Glomerular visceral epithelial cell (primary cell): Measurements from ENCODE around the gene COL9A3.

Experiments
- DNase-seq: peaks from one replicate; pipeline ENCODE4 v3.0.0-alpha.2; 2016; ENCODE audit errors: extremely low spot score

The COL9A3 gene

DNA sequence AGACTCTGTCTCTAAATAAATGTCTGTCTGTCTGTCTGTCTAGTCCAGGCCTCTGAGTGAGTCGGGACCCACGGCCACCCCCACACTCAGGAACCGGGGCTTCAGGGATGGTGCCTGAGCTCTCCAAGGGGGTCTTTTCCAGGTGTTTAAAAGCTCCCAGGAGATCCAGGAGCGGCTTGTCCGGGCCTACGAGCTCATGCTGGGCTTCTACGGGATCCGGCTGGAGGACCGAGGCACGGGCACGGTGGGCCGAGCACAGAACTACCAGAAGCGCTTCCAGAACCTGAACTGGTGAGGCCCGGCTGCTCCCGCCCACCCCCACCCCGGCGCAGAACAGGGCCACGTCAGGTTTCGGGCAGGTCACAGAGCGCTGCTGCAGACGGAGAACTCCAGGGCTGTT, 5.5 kb upstream of the COL9A3 start:
- no peak for DNase-seq

DNA sequence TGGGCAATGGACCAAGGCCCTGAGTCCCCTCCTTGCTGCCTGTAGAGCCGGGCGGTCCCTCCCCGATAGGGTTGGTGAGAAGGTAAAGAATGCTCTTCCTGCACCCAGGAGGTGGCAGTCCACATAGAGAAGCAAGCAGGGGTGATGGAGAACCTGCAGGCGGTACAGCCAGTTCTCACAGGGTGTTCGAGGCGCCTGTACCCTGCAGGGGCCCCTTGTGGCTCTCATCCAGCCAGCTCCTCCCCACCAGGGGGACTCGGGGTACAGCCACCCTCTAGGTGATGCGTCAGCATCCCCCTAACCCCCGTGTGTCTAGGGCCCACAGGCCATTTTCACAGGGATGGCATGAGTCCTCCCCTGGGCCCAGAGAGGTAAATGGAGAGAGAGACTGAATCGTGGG, 5.1 kb upstream of the COL9A3 start:
- no peak for DNase-seq

DNA sequence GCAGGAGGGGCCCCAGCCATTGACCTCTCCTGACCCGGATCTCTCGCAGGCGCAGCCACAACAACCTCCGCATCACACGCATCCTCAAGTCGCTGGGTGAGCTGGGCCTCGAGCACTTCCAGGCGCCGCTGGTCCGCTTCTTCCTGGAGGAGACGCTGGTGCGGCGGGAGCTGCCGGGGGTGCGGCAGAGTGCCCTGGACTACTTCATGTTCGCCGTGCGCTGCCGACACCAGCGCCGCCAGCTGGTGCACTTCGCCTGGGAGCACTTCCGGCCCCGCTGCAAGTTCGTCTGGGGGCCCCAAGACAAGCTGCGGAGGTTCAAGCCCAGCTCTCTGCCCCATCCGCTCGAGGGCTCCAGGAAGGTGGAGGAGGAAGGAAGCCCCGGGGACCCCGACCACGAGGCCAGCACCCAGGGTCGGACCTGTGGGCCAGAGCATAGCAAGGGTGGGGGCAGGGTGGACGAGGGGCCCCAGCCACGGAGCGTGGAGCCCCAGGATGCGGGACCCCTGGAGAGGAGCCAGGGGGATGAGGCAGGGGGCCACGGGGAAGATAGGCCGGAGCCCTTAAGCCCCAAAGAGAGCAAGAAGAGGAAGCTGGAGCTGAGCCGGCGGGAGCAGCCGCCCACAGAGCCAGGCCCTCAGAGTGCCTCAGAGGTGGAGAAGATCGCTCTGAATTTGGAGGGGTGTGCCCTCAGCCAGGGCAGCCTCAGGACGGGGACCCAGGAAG, 4.5 kb upstream of the COL9A3 start:
- no peak for DNase-seq

GRCh38 chr20:62812907-62813200, 4.0 kb upstream of the COL9A3 start:
- DNase-seq = no peak

DNA sequence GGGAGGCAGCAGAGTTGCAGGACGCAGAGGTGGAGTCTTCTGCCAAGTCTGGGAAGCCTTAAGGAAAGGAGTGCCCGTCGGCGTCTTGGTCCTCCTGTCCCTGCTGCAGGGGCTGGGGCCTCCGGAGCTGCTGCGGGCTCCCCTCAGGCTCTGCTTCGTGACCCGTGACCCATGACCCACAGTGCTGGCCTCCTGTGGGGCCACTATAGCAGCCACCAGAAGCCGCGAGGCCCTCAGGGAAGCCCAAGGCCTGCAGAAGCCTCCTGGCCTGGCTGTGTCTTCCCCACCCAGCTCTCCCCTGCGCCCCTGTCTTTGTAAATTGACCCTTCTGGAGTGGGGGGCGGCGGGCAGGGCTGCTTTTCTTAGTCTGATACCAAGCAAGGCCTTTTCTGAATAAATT, 3.3 kb upstream of the COL9A3 start:
- DNase-seq = no peak

DNA sequence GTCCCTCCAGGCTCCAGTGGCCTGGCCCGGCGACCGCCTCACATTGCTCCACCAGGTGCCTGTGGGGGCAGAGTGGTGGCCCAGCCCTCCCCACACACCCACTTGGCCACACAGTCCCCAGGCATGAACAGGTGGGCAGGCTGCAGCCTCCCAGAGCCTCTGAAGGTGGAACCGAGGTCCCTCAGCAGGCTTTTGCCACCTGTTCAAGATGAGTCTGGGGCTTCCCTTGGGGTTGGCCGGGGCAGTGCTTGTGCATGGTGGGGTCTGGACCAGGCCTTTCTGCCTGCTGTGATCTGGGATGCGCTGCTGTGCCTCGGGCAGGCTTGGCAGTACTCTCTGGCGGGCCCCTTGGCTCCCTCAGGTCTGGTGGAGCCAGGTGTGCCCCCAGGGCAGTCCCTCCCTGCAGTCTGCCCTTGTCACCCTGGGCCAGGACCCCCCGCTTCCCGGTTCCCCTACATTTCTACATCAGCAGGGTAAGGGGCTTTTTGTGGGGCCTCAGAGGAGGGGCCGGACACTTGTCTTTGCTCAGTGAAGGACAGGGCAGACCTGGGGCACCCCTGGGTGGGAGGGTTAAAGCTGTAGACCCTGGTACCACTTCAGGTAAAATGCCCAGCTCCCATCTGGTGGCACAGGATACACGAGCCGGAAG, 2.7 kb upstream of the COL9A3 start:
- no peak for DNase-seq

- DNase-seq = no peak
Measured at GRCh38 chr20:62814709-62815065, 2.2 kb upstream of the COL9A3 start.

- peak; percentile 57 for DNase-seq
Measured at GRCh38 chr20:62815066-62815991, 1.5 kb upstream of the COL9A3 start.

- DNase-seq = no peak
Measured at GRCh38 chr20:62816031-62816883, 593 bp upstream of the COL9A3 start.

GRCh38 chr20:62817975-62818591, 1.2 kb downstream of the COL9A3 start:
- DNase-seq = no peak

DNA sequence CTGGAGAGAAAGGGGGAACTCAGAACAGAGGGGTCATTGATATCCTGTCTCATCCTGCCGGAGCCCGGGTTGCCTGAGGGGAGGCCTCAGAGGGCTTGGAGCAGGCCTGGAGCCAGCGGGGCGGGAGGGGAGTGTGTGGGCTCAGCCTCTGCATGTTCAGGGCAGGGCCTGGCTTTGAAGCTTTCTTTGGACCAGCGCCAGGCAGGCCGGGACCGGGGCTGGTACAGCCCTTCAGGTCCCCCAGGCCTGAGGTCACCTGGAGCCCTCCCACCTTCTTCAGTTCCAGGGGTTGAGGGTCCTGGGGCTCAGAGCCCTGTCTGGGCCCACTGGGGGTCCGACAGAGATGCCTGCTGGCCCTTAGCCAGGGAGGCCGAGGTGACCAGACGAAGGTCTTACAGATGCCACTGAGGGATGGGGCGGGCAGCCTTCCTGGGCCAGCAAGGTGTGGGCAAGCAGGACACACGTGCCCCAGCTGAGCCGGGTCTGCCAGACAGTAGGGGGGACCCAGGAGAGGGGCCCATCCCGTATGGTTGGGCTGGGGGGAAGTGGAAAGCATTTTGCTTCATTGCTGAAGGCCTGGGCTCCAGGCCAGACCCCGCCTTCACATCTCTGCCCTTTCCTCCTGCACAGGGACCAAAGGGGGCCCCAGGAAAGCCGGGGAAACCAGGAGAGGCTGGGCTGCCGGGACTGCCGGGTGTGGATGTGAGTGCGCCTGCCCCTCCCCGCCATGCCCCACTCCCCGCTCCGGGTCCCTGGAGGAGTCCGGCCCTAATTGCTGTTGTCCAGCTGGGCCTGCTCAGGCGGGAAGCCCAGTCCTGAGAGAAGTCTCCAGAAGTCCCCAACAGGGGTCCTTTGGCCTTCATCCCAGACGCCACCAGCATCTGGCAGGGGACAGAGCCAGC, 2.0 kb downstream of the COL9A3 start:
- DNase-seq = peak; percentile 75

DNA sequence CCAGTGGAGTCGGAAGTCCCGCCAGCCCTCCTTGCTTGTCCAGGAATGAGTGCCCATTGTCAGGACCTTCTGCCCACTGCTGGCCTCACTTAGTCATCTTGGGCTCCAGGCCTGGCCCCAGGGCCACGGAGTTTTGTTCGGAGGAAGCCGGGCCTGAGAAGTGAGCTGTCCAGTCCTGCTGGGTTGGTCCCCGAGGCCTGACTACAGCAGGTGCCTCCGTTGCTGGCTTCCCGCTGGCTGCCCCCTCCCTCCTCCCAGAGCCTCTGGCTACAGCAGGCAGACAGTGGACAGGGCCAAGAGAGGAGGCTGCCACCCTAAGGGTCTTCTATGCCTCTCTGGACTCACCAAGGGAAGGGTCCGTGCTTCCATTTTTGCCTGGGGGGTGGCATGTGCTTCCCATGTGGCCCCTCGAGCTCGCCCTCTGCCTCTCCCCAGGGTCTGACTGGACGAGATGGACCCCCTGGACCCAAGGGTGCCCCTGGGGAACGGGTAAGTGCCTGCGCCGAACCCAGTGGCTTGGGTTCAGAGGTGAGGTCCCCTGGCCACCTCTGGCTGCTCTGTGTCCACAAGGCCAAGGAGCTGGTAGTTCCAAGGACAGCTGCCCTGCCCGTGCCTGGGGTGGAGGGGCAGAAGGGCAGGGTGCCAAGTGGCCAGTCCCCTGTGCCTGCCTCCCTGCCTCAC, 2.8 kb downstream of the COL9A3 start:
- DNase-seq = no peak

- no peak for DNase-seq
Measured at GRCh38 chr20:62820208-62820961, 3.5 kb downstream of the COL9A3 start.

GRCh38 chr20:62820962-62821725, 4.3 kb downstream of the COL9A3 start:
- DNase-seq = no peak

DNA sequence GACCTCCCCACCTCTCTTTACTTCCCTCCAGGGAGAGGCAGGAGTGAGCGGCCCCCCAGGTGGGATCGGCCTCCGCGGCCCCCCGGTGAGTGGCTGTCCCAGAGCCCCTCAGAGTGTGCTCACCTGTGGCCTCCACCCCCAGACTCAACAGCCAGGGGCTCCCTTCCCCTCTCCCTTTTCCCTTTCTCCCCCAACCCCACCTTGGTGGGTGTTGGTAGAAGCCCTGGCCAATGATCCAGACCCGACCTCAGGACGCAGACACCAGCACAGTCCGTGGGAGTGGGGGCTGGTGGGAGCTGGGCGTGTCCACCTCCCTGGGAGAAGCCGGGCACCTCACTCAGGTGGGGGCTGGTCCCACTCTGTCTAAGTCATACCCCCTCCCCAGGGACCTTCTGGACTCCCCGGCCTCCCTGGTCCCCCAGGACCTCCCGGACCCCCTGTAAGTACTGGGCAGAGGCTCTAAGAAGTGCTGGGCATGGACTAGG, 4.9 kb downstream of the COL9A3 start:
- no peak for DNase-seq

DNA sequence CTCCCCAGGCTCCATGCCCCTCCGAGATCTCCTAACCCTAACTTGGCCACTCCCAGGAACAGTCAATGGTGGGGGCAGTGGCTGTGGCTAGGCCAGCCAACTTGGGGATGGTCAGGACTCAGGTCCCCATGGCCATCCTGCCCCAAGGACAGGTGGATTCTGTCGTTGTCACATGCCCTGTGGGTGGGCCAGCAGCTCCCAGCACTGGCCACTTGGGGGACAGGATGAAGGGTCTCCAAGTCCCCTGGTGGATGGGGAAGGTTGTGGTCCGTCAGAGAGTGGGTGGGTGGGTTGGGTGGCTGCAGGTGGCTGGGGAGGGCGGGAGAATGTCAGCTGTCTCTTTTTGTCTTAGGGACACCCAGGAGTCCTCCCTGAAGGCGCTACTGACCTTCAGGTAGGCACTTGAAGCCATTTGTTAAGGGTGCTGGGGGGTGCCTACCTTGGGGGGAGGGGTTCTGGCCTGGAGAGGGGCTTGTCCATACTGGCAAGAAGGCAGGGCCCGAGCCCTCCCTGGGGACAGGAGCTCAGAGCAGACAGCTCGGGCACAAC, 5.5 kb downstream of the COL9A3 start:
- no peak for DNase-seq

DNA sequence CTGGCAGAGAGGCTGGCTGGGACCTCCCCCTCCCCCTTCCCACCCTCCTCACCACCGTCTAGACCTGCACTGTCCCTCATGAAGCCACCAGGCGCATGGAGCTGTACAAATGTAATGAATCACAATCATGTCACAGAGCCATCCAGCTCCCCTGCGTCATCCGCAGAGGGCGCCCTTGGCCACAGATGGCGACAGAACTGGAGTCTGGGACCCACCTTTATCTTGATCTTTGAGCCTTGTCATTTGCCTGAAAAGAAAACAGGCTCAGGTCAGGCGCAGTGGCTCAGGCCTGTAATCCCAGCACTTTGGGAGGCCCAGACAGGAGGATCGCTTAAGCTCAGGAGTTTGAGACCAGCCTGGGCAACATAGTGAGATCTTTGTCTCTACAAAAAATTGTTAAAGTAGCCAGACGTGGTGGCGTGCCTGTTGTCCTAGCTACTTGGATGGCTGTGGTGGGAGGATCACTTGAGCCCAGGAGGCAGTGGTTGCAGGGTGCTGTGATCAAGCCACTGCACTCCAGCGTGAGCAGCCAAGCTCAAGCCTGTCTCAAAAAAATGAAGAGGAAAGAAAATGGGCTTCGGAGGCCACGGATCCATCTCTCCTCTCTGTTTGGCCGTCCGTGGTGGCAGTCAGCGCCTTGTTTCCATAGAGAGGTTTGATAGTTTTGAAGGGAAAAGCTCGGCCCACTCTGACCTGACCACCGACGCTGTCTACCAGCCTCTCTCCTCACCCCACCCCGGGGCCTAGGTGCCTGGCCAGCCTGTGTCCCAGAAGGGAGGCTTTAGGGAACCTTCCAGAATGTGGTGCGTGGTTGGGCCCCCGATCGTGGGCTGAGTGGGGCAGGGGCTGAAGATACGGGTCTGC, 6.2 kb downstream of the COL9A3 start:
- peak; percentile 59 for DNase-seq
